GF-D8 (cell line): Measurements from ENCODE around the gene EDA.
"Not testable (repeated sequence)": the region's sequence is repeated elsewhere in the genome, so short reads cannot be mapped to it uniquely, and the experiment has no call there.

ENCODE experiments used
- DNase-seq: peaks from one replicate; lab custom pipeline; 2025; lab: John Stamatoyannopoulos, UW

The EDA gene

GRCh38 chrX:69959712-69960111 lies 343.8 kb downstream of the EDA start:
- DNase-seq: no peak

- DNase-seq: no peak
These were observed 345.6 kb downstream of the EDA start for GRCh38 chrX:69961365-69962072.

GRCh38 chrX:69968950-69969349 lies 353.0 kb downstream of the EDA start:
- DNase-seq: no peak

- no peak for DNase-seq
These were observed 353.5 kb downstream of the EDA start for GRCh38 chrX:69969460-69969859.

GRCh38 chrX:69987691-69988090 lies 371.8 kb downstream of the EDA start:
- no peak for DNase-seq

GRCh38 chrX:69988955-69989394 lies 373.1 kb downstream of the EDA start:
- no peak for DNase-seq

- no peak for DNase-seq
These were observed 375.8 kb downstream of the EDA start for GRCh38 chrX:69991685-69992084.

- DNase-seq: no peak
These were observed 377.6 kb downstream of the EDA start for GRCh38 chrX:69993494-69993893.

- DNase-seq: no peak
These were observed 379.6 kb downstream of the EDA start for GRCh38 chrX:69995362-69996112.

GRCh38 chrX:69996113-69996468 lies 380.2 kb downstream of the EDA start:
- DNase-seq: no peak

- DNase-seq: not testable (repeated sequence)
These were observed 382.4 kb downstream of the EDA start for GRCh38 chrX:69998299-69998698.

GRCh38 chrX:70001269-70001668 lies 385.4 kb downstream of the EDA start:
- no peak for DNase-seq

GRCh38 chrX:70001708-70002341 lies 385.9 kb downstream of the EDA start:
- DNase-seq: no peak

GRCh38 chrX:70007946-70008345 lies 392.0 kb downstream of the EDA start:
- no peak for DNase-seq

GRCh38 chrX:70009049-70009448 lies 393.1 kb downstream of the EDA start:
- no peak for DNase-seq

GRCh38 chrX:70009970-70010369 lies 394.1 kb downstream of the EDA start:
- no peak for DNase-seq

GRCh38 chrX:70012756-70013155 lies 396.8 kb downstream of the EDA start:
- no peak for DNase-seq

- DNase-seq: no peak
These were observed 397.8 kb downstream of the EDA start for GRCh38 chrX:70013466-70014381.

GRCh38 chrX:70016513-70016912 lies 400.6 kb downstream of the EDA start:
- no peak for DNase-seq

GRCh38 chrX:70022616-70023015 lies 406.7 kb downstream of the EDA start:
- no peak for DNase-seq

GRCh38 chrX:70025464-70025863 lies 409.6 kb downstream of the EDA start:
- DNase-seq: no peak
